HG02973 (cell line): ENCODE results near the gene SIX3.

Experiments used
- ATAC-seq: cut with Tn5 transposase; IDR thresholded peaks from one replicate; pipeline ENCODE4 v1.9.1; 2021; ENCODE audit warnings: moderate library complexity; ENCODE audit not compliant: unreplicated experiment

SIX3 gene

GRCh38 chr2:44941551-44942234 is at the start of gene SIX3:
Gene SIX3 (plus strand): TSS chr2:44941702. CDS start chr2:44942105, 403 bp downstream.
- peak; percentile 57 for ATAC-seq

GRCh38 chr2:44894058-44894457 is 47.4 kb upstream of the SIX3 start:
- ATAC-seq = no peak

- no peak for ATAC-seq
Measured at GRCh38 chr2:44895061-44895460, 46.4 kb upstream of the SIX3 start.

- ATAC-seq = no peak
Measured at GRCh38 chr2:44897406-44897805, 44.1 kb upstream of the SIX3 start.

GRCh38 chr2:44902217-44903137 is 39.0 kb upstream of the SIX3 start:
- ATAC-seq = no peak

- no peak for ATAC-seq
Measured at GRCh38 chr2:44904578-44904977, 36.9 kb upstream of the SIX3 start.

- no peak for ATAC-seq
Measured at GRCh38 chr2:44906972-44907371, 34.5 kb upstream of the SIX3 start.

- ATAC-seq = no peak
Measured at GRCh38 chr2:44909831-44910230, 31.7 kb upstream of the SIX3 start.

- ATAC-seq = no peak
Measured at GRCh38 chr2:44912660-44913059, 28.8 kb upstream of the SIX3 start.

GRCh38 chr2:44916291-44916690 is 25.2 kb upstream of the SIX3 start:
- no peak for ATAC-seq

- no peak for ATAC-seq
Measured at GRCh38 chr2:44918095-44918775, 23.3 kb upstream of the SIX3 start.

GRCh38 chr2:44920751-44921150 is 20.8 kb upstream of the SIX3 start:
- ATAC-seq = no peak

GRCh38 chr2:44922776-44923175 is 18.7 kb upstream of the SIX3 start:
- ATAC-seq = no peak

GRCh38 chr2:44925561-44926136 is 15.9 kb upstream of the SIX3 start:
- ATAC-seq = no peak

- ATAC-seq = no peak
Measured at GRCh38 chr2:44926957-44927356, 14.5 kb upstream of the SIX3 start.

- ATAC-seq = no peak
Measured at GRCh38 chr2:44927985-44928482, 13.5 kb upstream of the SIX3 start.

GRCh38 chr2:44928483-44929158 is 12.9 kb upstream of the SIX3 start:
- no peak for ATAC-seq

GRCh38 chr2:44929159-44929734 is 12.3 kb upstream of the SIX3 start:
- ATAC-seq = no peak

- ATAC-seq = no peak
Measured at GRCh38 chr2:44929735-44930273, 11.7 kb upstream of the SIX3 start.
